IMR-90 (cell line): ENCODE results near the gene PDGFC. TPM values are rescaled to one million over a fixed set of nuclear protein-coding genes. Genes with fewer than 3 reads are reported as not detected.

Experiments
- ATAC-seq: fragments of 200-7000 bp; cut with Tn5 transposase; 2 replicates; pipeline ENCODE4 v1.9.1; 2020; ENCODE audit warnings: low read depth, mild to moderate bottlenecking, moderate library complexity
- BruUV-seq: library from RNA; stranded (reverse); fragments of 400-500 nt; replicated peaks from 2 replicates; lab custom pipeline; 2021; lab: Mats Ljungman, UMichigan
- CTCF ChIA-PET: fragments of 300-600 bp; formaldehyde crosslinking; extraction: SDS; loops from one replicate; lab custom pipeline; 2021; ENCODE audit warnings: antibody characterized with exemption; lab: Yijun Ruan, JAX
- POLR2A ChIA-PET: fragments of 300-600 bp; sonication (Branson Sonifier 250); formaldehyde crosslinking; loops from one replicate; lab custom pipeline; 2022; ENCODE audit warnings: antibody characterized with exemption; ENCODE audit not compliant: unreplicated experiment; lab: Charles Lee
- DNase-seq: peaks from one replicate; pipeline ENCODE4 v3.0.0; 2013
- H2AFZ ChIP-seq: replicated peaks from 2 replicates; pipeline ENCODE3; 2013; ENCODE audit warnings: low read length, mild to moderate bottlenecking; ENCODE audit not compliant: poor library complexity
- H2AK5ac ChIP-seq: 2 replicates; pipeline ENCODE4 v1.6.1; 2013; ENCODE audit warnings: low read depth, low read length, inconsistent platforms
- H2AK9ac ChIP-seq: replicated peaks from 2 replicates; pipeline ENCODE3; 2013; ENCODE audit warnings: mild to moderate bottlenecking, low read depth, low read length, moderate library complexity; ENCODE audit not compliant: poor library complexity
- H2BK120ac ChIP-seq: 2 replicates; pipeline ENCODE4 v1.6.1; 2013; ENCODE audit warnings: low read depth, low read length, inconsistent platforms
- H2BK15ac ChIP-seq: 3 replicates; pipeline ENCODE4 v1.6.1; 2013; ENCODE audit warnings: low read depth, low read length, inconsistent platforms
- H2BK20ac ChIP-seq: 2 replicates; pipeline ENCODE4 v1.6.1; 2013; ENCODE audit warnings: low read depth, mild to moderate bottlenecking, inconsistent platforms, low read length, moderate library complexity
- H2BK5ac ChIP-seq: 2 replicates; pipeline ENCODE4 v1.6.1; 2013; ENCODE audit warnings: mild to moderate bottlenecking, low read depth, low read length, inconsistent platforms; ENCODE audit not compliant: poor library complexity, severe bottlenecking
- H3K14ac ChIP-seq: replicated peaks from 2 replicates; pipeline ENCODE4 v1.6.1; 2013; ENCODE audit warnings: low read depth, low read length, inconsistent platforms
- H3K18ac ChIP-seq: 2 replicates; pipeline ENCODE4 v1.6.1; 2013; ENCODE audit warnings: low read depth, low read length, control low read depth
- H3K23ac ChIP-seq: 2 replicates; pipeline ENCODE4 v1.6.1; 2013; ENCODE audit warnings: low read depth, low read length, inconsistent platforms
- H3K27ac ChIP-seq: 2 replicates; pipeline ENCODE4 v1.5.1; 2013; ENCODE audit warnings: mild to moderate bottlenecking, control low read depth, low read length; ENCODE audit not compliant: insufficient read depth
- H3K27me3 ChIP-seq: 2 replicates; pipeline ENCODE4 v1.6.1; 2013; ENCODE audit warnings: low read length; ENCODE audit not compliant: control insufficient read depth, insufficient read depth
- H3K36me3 ChIP-seq: 2 replicates; pipeline ENCODE4 v1.6.1; 2013; ENCODE audit warnings: low read length, mixed read lengths; ENCODE audit not compliant: control insufficient read depth, insufficient read depth
- H3K4ac ChIP-seq: 2 replicates; pipeline ENCODE4 v1.6.1; 2013; ENCODE audit warnings: low read depth, low read length, inconsistent platforms
- H3K4me1 ChIP-seq: 2 replicates; pipeline ENCODE4 v1.6.1; 2013; ENCODE audit warnings: low read length, mixed read lengths; ENCODE audit not compliant: control insufficient read depth, insufficient read depth
- H3K4me2 ChIP-seq: 2 replicates; pipeline ENCODE4 v1.6.1; 2013; ENCODE audit warnings: low read depth, mild to moderate bottlenecking, control low read depth, low read length, moderate library complexity
- H3K4me3 ChIP-seq: 2 replicates; pipeline ENCODE4 v1.5.1; 2013; ENCODE audit warnings: low read depth, mild to moderate bottlenecking, control low read depth, low read length, moderate library complexity; ENCODE audit not compliant: insufficient read depth
- H3K56ac ChIP-seq: 2 replicates; pipeline ENCODE4 v1.6.1; 2013; ENCODE audit warnings: low read length, inconsistent platforms; ENCODE audit not compliant: insufficient read depth; ENCODE audit errors: extremely low read depth
- H3K79me1 ChIP-seq, 2 experiments: 2 replicates each; pipeline ENCODE4 v1.6.1; 2013; ENCODE audit warnings: low read length in 2 of 2, inconsistent platforms in 1 of 2, low read depth in 1 of 2
- H3K9ac ChIP-seq: 2 replicates; pipeline ENCODE4 v1.6.1; 2013; ENCODE audit warnings: low read depth, low read length, control low read depth
- H3K9me1 ChIP-seq: 2 replicates; pipeline ENCODE4 v1.6.1; 2013; ENCODE audit warnings: low read length, inconsistent platforms; ENCODE audit not compliant: insufficient read depth
- H3K9me3 ChIP-seq: 2 replicates; pipeline ENCODE4 v1.6.1; 2013; ENCODE audit warnings: low read length; ENCODE audit not compliant: control insufficient read depth, insufficient read depth
- H4K20me1 ChIP-seq: 2 replicates; pipeline ENCODE4 v1.6.1; 2013; ENCODE audit warnings: low read length, inconsistent platforms; ENCODE audit not compliant: insufficient read depth
- H4K5ac ChIP-seq: 2 replicates; pipeline ENCODE4 v1.6.1; 2013; ENCODE audit warnings: mild to moderate bottlenecking, low read depth, low read length, control low read depth
- H4K8ac ChIP-seq, 2 experiments: 2 replicates each; pipeline ENCODE4 v1.6.1; 2013; ENCODE audit warnings: low read depth in 2 of 2, low read length in 2 of 2, control low read depth in 1 of 2, inconsistent platforms in 1 of 2
- H4K91ac ChIP-seq: 2 replicates; pipeline ENCODE4 v1.6.1; 2013; ENCODE audit warnings: low read depth, low read length, inconsistent platforms; ENCODE audit not compliant: insufficient read depth
- USF2 ChIP-seq: fragments of 150-350 bp; IDR thresholded peaks from 2 replicates; pipeline ENCODE4 v1.6.1; 2017; ENCODE audit warnings: mild to moderate bottlenecking, antibody characterized with exemption, low read length, low read depth
- WGBS, 2 experiments: methylation state at CpG; one replicate each; pipeline versions ENCODE4 v1.1.5 to v1.1.7; 2013; ENCODE audit warnings: missing lambda C conversion rate in 2 of 2; ENCODE audit not compliant: insufficient read length in 1 of 2; ENCODE audit errors: extremely low coverage in 2 of 2; 5-methylcytosine and 5-hydroxymethylcytosine counted together
- dilution Hi-C: fragments of 300-500 bp; cut with HindIII; formaldehyde crosslinking; loops from one replicate; pipeline ENCODE4 v1.14.3; 2018; ENCODE audit warnings: low sequenced_read_pairs; ENCODE audit not compliant: unreplicated experiment
- in situ Hi-C: fragments of 300-500 bp; cut with MboI; formaldehyde crosslinking; loops from 3 replicates; pipeline ENCODE4 v1.14.3; 2019; ENCODE audit warnings: low sequenced_read_pairs, inconsistent platforms, mixed read lengths
- intact Hi-C: fragments of 100-400 bp; cut with micrococcal nuclease; formaldehyde crosslinking; loops from 2 replicates; pipeline ENCODE4 v1.10.0; 2022
- polyA plus RNA-seq, 3 experiments: library from polyadenylated mRNA; depleted of rRNA; stranded (reverse); fragments of >200 nt; gene quantifications; 2 replicates each; pipeline ENCODE4 v1.2.3, GENCODE V29; 2012; ENCODE audit warnings: low replicate concordance in 1 of 3
- total RNA-seq: library from RNA; depleted of rRNA; stranded (reverse); fragments of >200 nt; gene quantifications from 2 replicates; pipeline ENCODE4 v1.2.3, GENCODE V29; 2012

PDGFC gene
- total and polyA plus RNA-seq, 2 of the 4 experiments (the other 2 are of a cell fraction): 19.8 to 90.7 TPM

GRCh38 chr4:156884183-156884582, 87.4 kb downstream of the PDGFC start:
- H3K27ac ChIP-seq: no peak overlapping the region
- H2AK9ac ChIP-seq: no peak overlapping the region
- no peak overlapping the region for H3K14ac ChIP-seq
- no peak for TF ChIP-seq USF2
- no peak overlapping the region for H3K4ac ChIP-seq
- no peak overlapping the region for H2BK5ac ChIP-seq
- H4K91ac ChIP-seq: no peak overlapping the region
- H3K4me3 ChIP-seq: no peak overlapping the region
- peaks cover 19 to 26% of the 10 kb centered on the region in 2 experiments for H3K79me1 ChIP-seq
- dilution Hi-C loops (no loop called here), intact Hi-C loops (no loop called here), in situ Hi-C loops (no loop called here)
- ATAC-seq: no peak
- H3K4me2 ChIP-seq: no peak overlapping the region; the same call in 1 of the 2 replicates
- no peak for DNase-seq
- H2BK15ac ChIP-seq: no peak overlapping the region
- H3K9me3 ChIP-seq: no peaks in the 10 kb centered on the region
- H2BK120ac ChIP-seq: no peak overlapping the region
- H3K9me1 ChIP-seq: no peaks in the 10 kb centered on the region
- 0 out of 2 replicates have a peak, but pooled peaks cover 1% of the 10 kb centered on the region for H3K36me3 ChIP-seq
- H2BK20ac ChIP-seq: no peak overlapping the region
- H4K20me1 ChIP-seq: peaks cover 3% of the 10 kb centered on the region; the same call in 1 of the 2 replicates
- H3K56ac ChIP-seq: no peak overlapping the region
- no peak overlapping the region for H3K9ac ChIP-seq
- WGBS, 2 experiments: no CpG with 5 or more reads among the region's 3 CpGs
- no peaks in the 10 kb centered on the region for H3K27me3 ChIP-seq
- POLR2A ChIA-PET: no interaction called here
- no peak overlapping the region for H2AFZ ChIP-seq
- CTCF ChIA-PET: no interaction called here
- no TSS peak for BruUV-seq
- H3K4me1 ChIP-seq: peaks cover 2% of the 10 kb centered on the region; the same call in 1 of the 2 replicates
- H3K18ac ChIP-seq: no peak overlapping the region
- H2AK5ac ChIP-seq: no peak overlapping the region
- H4K5ac ChIP-seq: peak overlapping the region; percentile 57
- no peak overlapping the region for H3K23ac ChIP-seq
- 0 out of 4 replicates have a peak overlapping the region, but pooled peaks of 1 of the 2 experiments have one; percentile 3 for H4K8ac ChIP-seq
